ENCODE measurements around the gene ZC3H12D. TPM values are rescaled to one million over a fixed set of nuclear protein-coding genes. Genes with fewer than 3 reads are reported as not detected.

The ZC3H12D gene
- total and polyA plus RNA-seq, 2 of the 13 experiments (the other 11 are each of a cell fraction or from before 2014, with no cell fraction given) = 1.2 to 2.7 TPM

DNA sequence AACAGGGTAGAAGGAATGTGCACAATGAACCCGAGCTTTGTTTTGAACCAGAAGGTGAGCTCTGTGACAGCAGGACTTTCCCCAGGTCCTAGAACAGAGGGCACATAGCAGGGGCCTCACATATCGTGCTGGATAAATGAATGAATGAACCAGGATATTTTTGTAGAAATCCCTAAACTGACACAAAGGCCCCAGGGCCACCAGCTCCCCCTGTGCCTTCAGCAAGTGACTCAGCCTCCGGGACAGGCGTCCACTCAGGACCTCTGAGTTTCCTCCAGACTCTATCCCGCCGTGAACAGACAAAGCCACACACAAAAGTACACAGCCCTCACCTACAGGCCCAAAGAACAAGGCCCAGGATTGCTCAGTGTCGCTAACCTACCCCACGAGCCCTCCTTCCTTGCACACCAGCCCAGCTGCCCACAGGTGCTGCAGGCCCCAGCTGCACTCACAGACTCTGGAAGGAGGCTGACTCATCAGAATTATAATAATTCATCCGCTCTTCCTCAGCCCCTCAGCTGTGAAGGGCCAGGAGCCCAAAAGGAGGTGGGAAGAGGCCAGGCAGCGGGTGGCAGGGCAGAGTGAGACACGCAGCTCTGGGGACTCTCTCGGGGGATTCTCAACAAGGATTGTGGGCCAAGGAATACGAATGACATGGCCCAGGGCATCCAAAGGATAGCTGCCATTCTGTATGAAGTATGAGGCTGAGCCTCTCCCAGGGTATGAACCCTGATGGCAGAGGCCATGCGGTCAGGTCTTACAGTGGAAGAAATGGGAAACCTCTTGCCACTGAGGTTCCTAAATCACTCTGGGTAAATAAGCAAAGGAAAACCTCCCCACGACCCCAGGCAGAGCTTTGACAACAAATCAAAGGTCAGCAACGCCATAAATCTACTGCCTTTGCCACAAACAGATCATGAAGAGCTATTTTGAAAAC lies 43.8 kb downstream of the ZC3H12D start (continued):
- TF ChIP-seq FOXA1 (IDR thresholded peaks at IDR 0.05) = no peak
- TF ChIP-seq FOXA1 (CRISPR knock-in tag; IDR thresholded peaks at IDR 0.05) = no peak
- no peak for TF ChIP-seq MTF1 (CRISPR knock-in tag; IDR thresholded peaks at IDR 0.05)
- peak; percentile 30; the same call in 1 of the 2 replicates for TF ChIP-seq UBTF (CRISPR knock-in tag; IDR thresholded peaks at IDR 0.05)
- no peak for TF ChIP-seq HIVEP1 (CRISPR knock-in tag; IDR thresholded peaks at IDR 0.05)
- TF ChIP-seq ZNF12 (CRISPR knock-in tag; IDR thresholded peaks at IDR 0.05) = no peak
- TF ChIP-seq ZNF780A (CRISPR knock-in tag; IDR thresholded peaks at IDR 0.05) = no peak
- TF ChIP-seq SUZ12 (IDR thresholded peaks at IDR 0.05; ENCODE audit: low read depth, low read length) = no peak
- no peak for TF ChIP-seq ZSCAN20 (CRISPR knock-in tag; IDR thresholded peaks at IDR 0.05; ENCODE audit: borderline replicate concordance)
- no peak for TF ChIP-seq ZNF460 (CRISPR knock-in tag; IDR thresholded peaks at IDR 0.05; ENCODE audit: borderline replicate concordance)
- TF ChIP-seq U2AF1 (optimal IDR thresholded peaks at IDR 0.05; ENCODE audit: low read depth, low read length) = no peak
- TF ChIP-seq NCOA1 (CRISPR knock-in tag; IDR thresholded peaks at IDR 0.05) = no peak
- TF ChIP-seq KDM3A (CRISPR knock-in tag; IDR thresholded peaks at IDR 0.05; ENCODE audit: low read depth) = no peak
- TF ChIP-seq PHF20 (CRISPR knock-in tag; IDR thresholded peaks at IDR 0.05) = no peak
- no peak for TF ChIP-seq PRDM15 (CRISPR knock-in tag; IDR thresholded peaks at IDR 0.05)
- TF ChIP-seq, protein P1, sequence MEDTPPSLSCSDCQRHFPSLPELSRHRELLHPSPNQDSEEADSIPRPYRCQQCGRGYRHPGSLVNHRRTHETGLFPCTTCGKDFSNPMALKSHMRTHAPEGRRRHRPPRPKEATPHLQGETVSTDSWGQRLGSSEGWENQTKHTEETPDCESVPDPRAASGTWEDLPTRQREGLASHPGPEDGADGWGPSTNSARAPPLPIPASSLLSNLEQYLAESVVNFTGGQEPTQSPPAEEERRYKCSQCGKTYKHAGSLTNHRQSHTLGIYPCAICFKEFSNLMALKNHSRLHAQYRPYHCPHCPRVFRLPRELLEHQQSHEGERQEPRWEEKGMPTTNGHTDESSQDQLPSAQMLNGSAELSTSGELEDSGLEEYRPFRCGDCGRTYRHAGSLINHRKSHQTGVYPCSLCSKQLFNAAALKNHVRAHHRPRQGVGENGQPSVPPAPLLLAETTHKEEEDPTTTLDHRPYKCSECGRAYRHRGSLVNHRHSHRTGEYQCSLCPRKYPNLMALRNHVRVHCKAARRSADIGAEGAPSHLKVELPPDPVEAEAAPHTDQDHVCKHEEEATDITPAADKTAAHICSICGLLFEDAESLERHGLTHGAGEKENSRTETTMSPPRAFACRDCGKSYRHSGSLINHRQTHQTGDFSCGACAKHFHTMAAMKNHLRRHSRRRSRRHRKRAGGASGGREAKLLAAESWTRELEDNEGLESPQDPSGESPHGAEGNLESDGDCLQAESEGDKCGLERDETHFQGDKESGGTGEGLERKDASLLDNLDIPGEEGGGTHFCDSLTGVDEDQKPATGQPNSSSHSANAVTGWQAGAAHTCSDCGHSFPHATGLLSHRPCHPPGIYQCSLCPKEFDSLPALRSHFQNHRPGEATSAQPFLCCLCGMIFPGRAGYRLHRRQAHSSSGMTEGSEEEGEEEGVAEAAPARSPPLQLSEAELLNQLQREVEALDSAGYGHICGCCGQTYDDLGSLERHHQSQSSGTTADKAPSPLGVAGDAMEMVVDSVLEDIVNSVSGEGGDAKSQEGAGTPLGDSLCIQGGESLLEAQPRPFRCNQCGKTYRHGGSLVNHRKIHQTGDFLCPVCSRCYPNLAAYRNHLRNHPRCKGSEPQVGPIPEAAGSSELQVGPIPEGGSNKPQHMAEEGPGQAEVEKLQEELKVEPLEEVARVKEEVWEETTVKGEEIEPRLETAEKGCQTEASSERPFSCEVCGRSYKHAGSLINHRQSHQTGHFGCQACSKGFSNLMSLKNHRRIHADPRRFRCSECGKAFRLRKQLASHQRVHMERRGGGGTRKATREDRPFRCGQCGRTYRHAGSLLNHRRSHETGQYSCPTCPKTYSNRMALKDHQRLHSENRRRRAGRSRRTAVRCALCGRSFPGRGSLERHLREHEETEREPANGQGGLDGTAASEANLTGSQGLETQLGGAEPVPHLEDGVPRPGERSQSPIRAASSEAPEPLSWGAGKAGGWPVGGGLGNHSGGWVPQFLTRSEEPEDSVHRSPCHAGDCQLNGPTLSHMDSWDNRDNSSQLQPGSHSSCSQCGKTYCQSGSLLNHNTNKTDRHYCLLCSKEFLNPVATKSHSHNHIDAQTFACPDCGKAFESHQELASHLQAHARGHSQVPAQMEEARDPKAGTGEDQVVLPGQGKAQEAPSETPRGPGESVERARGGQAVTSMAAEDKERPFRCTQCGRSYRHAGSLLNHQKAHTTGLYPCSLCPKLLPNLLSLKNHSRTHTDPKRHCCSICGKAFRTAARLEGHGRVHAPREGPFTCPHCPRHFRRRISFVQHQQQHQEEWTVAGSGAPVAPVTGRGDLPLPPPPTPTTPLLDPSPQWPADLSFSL (CRISPR knock-in tag; IDR thresholded peaks at IDR 0.05) = no peak

Measured in HepG2 (cell line).